DOHH2 (cell line): ENCODE results near the gene TFF2.

Source experiments
- CTCF ChIP-seq: fragments of 200-600 bp; sonication (generic); IDR thresholded peaks from one replicate; pipeline ENCODE4 v1.5.1; 2014; ENCODE audit warnings: antibody characterized with exemption, mild to moderate bottlenecking, low read depth, low read length; ENCODE audit not compliant: poor library complexity, severe bottlenecking
- EZH2phosphoT487 ChIP-seq: fragments of 200-600 bp; sonication (generic); IDR thresholded peaks from 2 replicates; pipeline ENCODE4 v1.6.1; 2017; ENCODE audit warnings: borderline replicate concordance, mild to moderate bottlenecking, antibody characterized with exemption, low read length, moderate library complexity, mixed read lengths

GRCh38 chr21:42315296-42315891, 35.4 kb downstream of the TFF2 start, which contains the start of gene TFF3:
- TF ChIP-seq CTCF (no peak), EZH2phosphoT487 (no peak)
